Nephron (organoid): Measurements from ENCODE around the gene RNASEH2A.

Source experiments
- H3K27ac Mint-ChIP-seq, 3 experiments: 2 replicates each; pipeline ENCODE4 v1.8.0; 2020; ENCODE audit warnings: mixed read lengths in 3 of 3, mild to moderate bottlenecking in 2 of 3, moderate library complexity in 1 of 3
- H3K27me3 Mint-ChIP-seq: 2 replicates; pipeline ENCODE4 v1.8.0; 2021; ENCODE audit warnings: low read depth, mild to moderate bottlenecking, moderate library complexity, mixed read lengths
- H3K36me3 Mint-ChIP-seq: 2 replicates; pipeline ENCODE4 v1.8.0; 2020; ENCODE audit warnings: low read depth, mixed read lengths
- H3K4me1 Mint-ChIP-seq: 2 replicates; pipeline ENCODE4 v1.8.0; 2020; ENCODE audit warnings: mixed read lengths
- H3K4me3 Mint-ChIP-seq, 3 experiments: 2 replicates each; pipeline ENCODE4 v1.8.0; 2020; ENCODE audit warnings: mild to moderate bottlenecking in 3 of 3, mixed read lengths in 3 of 3, moderate library complexity in 2 of 3
- H3K9me3 Mint-ChIP-seq: 2 replicates; pipeline ENCODE4 v1.8.0; 2020; ENCODE audit warnings: mixed read lengths
- TF ChIP-seq, protein P1 (sequence below), 3 experiments: fragments of 200-600 bp; sonication (generic); IDR thresholded peaks; one replicate each; pipeline ENCODE4 v1.5.0; 2021; ENCODE audit warnings: antibody characterized with exemption in 3 of 3; ENCODE audit not compliant: unreplicated experiment in 3 of 3

The RNASEH2A gene

DNA sequence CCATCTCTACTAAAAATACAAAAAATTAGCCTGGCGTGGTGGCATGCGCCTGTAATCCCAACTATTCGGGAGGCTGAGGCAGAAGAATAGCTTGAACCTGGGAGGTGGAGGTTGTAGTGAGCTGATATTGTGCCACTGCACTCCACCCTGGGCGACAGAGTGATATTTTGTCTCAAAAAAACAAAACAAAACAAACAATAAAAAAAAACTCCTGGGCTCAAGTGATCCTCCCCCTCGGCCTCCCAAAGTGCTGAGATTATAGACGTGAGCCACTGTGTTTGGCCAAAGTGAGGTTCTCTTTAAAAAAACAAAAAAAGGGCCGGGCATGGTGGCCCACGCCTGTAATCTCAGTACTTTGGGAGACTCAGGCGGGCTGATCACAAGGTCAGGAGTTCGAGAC, 18.9 kb upstream of the RNASEH2A start:
- Mint-ChIP-seq H3K4me1 (peaks cover 30% of the 10 kb centered on the region), H3K36me3 (no peaks in the 10 kb centered on the region), H3K9me3 (no peaks in the 10 kb centered on the region), H3K4me3 (no peak overlapping the region), H3K27me3 (no peaks in the 10 kb centered on the region), H3K27ac (peak overlapping the region; percentile 68 to 100 (median 99))
- TF ChIP-seq, protein P1, sequence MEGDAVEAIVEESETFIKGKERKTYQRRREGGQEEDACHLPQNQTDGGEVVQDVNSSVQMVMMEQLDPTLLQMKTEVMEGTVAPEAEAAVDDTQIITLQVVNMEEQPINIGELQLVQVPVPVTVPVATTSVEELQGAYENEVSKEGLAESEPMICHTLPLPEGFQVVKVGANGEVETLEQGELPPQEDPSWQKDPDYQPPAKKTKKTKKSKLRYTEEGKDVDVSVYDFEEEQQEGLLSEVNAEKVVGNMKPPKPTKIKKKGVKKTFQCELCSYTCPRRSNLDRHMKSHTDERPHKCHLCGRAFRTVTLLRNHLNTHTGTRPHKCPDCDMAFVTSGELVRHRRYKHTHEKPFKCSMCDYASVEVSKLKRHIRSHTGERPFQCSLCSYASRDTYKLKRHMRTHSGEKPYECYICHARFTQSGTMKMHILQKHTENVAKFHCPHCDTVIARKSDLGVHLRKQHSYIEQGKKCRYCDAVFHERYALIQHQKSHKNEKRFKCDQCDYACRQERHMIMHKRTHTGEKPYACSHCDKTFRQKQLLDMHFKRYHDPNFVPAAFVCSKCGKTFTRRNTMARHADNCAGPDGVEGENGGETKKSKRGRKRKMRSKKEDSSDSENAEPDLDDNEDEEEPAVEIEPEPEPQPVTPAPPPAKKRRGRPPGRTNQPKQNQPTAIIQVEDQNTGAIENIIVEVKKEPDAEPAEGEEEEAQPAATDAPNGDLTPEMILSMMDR (IDR thresholded peaks at IDR 0.05; ENCODE audit: unreplicated experiment in 3 of 3): no peak

DNA sequence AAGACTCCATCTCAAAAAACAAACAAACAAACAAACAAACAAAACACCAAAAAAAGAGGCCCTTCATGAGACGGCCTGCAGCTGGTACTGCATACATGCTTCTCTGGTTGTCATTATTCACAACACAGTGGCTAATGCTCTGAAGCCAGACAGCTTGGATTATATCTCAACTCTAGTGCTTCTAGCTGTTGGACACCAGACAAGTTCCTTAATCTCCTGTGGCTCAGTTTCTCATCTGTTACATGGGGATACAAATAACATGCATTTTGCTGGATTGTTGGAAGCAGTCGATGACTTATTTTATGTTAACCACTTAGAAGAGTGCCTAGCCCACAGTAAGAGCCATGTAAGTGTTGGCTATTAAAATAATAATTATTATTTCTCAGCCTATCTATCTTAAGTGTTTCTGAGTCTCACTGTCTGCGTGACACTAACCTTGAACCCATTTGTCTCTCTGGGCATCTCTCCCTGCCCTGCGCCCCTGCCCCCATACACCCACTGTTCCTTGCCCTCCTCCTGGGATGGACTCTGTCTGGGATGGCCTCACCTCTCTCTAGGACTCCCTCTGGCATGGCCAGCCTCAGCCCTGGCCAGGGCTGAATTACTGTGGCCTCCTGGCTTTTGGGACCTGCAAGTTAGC, 18.2 kb upstream of the RNASEH2A start:
- Mint-ChIP-seq H3K4me1 (peaks cover 30% of the 10 kb centered on the region), H3K36me3 (no peaks in the 10 kb centered on the region), H3K27ac (peak overlapping the region; percentile 99 to 100 (median 99)), H3K4me3 (peak overlapping the region; percentile 82 to 88 (median 86)), H3K9me3 (no peaks in the 10 kb centered on the region), H3K27me3 (no peaks in the 10 kb centered on the region)
- TF ChIP-seq, protein P1 (IDR thresholded peaks at IDR 0.05; ENCODE audit: unreplicated experiment in 3 of 3): no peak

DNA sequence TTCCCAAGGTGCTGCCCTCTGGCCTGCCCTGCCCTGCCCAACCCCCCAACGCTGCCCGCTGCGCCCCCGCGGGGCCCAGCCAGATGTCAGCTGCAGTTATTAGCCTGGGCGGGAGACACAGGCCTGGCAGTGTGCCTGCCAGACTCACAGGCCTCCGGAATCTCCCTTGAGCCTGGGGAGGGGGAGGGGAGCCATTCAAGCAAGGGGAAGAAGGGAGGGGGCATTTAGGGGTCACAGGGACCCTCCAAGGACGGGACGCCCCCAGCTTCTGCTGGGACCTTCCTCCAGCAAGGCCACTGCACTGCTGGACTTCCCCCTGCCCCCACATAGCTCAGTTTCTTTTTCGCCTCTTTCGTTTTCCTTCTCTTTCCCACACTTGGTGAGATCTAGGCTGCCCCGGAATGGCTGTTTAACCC, 17.7 kb upstream of the RNASEH2A start:
- peak overlapping the region; percentile 99 to 100 (median 99) for H3K27ac Mint-ChIP-seq
- no peaks in the 10 kb centered on the region for H3K9me3 Mint-ChIP-seq
- H3K36me3 Mint-ChIP-seq: no peaks in the 10 kb centered on the region
- H3K4me3 Mint-ChIP-seq: peak overlapping the region; percentile 82 to 88 (median 86)
- H3K27me3 Mint-ChIP-seq: no peaks in the 10 kb centered on the region
- peaks cover 26% of the 10 kb centered on the region for H3K4me1 Mint-ChIP-seq
- TF ChIP-seq, protein P1 (IDR thresholded peaks at IDR 0.05; ENCODE audit: unreplicated experiment in 3 of 3): no peak

DNA sequence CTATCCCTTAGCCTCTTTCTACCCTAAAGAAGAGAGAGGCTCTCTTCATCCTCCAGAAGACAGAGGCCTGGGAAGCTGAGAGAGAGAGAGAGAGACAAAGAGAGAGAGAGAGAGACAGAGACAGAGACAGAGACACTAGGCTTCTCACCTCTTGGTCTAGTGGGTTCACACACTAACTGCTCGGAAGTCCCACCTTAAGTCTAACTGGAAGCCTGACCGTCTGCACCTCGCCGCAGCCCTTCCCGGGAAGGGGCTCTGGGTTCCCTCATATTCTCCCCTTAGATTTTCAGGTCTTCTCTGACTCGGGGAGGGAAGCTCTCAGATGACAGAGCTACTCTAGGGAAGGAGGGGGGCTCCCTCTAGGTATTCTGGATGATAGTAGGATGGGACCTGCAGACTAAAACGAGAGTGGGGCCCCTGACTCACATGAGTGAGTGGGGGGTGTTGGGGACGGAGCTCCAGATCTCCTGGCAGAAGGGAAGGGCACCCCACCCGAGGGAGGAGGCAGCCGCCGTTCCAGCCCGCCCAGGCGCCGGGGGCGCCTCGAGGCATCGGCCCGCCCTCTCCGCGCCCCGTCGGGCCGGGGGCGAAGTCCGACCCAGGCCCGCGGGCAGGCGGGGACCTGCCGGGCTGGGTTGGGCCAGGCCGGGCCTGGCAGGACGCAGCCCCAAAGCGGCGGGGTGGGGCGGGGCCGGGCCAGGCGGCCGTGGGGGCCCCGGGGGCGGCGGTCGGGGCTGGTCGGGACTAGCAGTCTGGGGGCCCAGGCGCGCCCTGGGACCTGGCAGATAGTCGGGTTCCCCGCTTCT, 17.1 kb upstream of the RNASEH2A start:
- Mint-ChIP-seq H3K9me3 (no peaks in the 10 kb centered on the region), H3K4me1 (peaks cover 29% of the 10 kb centered on the region), H3K4me3 (peak overlapping the region; percentile 86 to 94 (median 88)), H3K36me3 (no peaks in the 10 kb centered on the region), H3K27ac (peak overlapping the region; percentile 99 to 100 (median 99)), H3K27me3 (no peaks in the 10 kb centered on the region)
- TF ChIP-seq, protein P1 (IDR thresholded peaks at IDR 0.05; ENCODE audit: unreplicated experiment in 3 of 3): no peak

DNA sequence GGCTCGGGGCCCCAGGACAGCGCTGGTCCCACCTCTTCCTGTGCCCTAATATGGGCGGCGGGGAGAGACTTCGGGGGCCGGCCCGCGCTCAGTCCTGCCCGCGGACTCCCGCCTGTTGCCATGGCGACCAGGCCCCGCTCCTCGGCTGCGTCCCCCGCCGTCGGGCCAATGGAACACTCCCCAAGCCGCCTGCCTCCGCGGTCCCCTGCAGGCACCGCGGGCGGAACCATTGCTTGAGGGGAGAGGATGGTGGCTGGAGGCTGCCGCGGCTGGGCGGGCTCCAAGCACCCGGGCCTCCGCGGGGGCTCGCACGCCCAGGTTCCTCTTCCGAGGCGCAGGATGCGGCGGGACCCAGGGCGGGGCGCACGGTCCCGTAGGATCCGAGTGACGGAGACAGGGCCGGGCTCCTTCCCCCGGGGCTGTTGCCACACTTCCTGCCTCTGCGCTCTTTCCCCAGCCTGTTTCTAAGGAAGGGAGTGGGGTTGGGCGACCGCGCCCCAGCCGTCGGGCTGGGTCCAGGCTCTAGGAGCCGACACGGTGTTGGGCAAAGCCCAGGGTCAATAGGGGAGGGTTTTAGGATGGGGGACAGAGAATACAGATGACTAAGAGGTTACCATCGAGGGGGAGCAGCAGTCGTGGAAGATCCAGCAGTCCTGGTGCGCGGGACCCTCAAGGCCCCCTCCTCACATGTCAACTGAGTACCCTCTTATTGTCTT, 16.3 kb upstream of the RNASEH2A start:
- TF ChIP-seq, protein P1 (IDR thresholded peaks at IDR 0.05; ENCODE audit: unreplicated experiment in 3 of 3): no peak
- Mint-ChIP-seq H3K9me3 (no peaks in the 10 kb centered on the region), H3K4me1 (peaks cover 31% of the 10 kb centered on the region), H3K36me3 (no peaks in the 10 kb centered on the region), H3K27ac (peak overlapping the region; percentile 85 to 94 (median 88)), H3K4me3 (peak overlapping the region; percentile 94 to 98 (median 96)), H3K27me3 (no peaks in the 10 kb centered on the region)
